ENCODE measurements around the gene TSHZ2.

The TSHZ2 gene

GRCh38 chr20:53136473-53136872 is 164.3 kb downstream of the TSHZ2 start:
- no peak for DNase-seq

GRCh38 chr20:53138454-53139262 is 166.5 kb downstream of the TSHZ2 start:
- no peak for DNase-seq

GRCh38 chr20:53141201-53142050 is 169.3 kb downstream of the TSHZ2 start:
- no peak for DNase-seq

- DNase-seq, result no peak
Observed at GRCh38 chr20:53142225-53143127, 170.3 kb downstream of the TSHZ2 start.

- DNase-seq, result peak; percentile 3
Observed at GRCh38 chr20:53146201-53146891, 174.2 kb downstream of the TSHZ2 start.

GRCh38 chr20:53148771-53149147 is 176.6 kb downstream of the TSHZ2 start:
- DNase-seq, result no peak

- DNase-seq, result no peak
Observed at GRCh38 chr20:53149148-53149889, 177.2 kb downstream of the TSHZ2 start.

GRCh38 chr20:53149890-53150205 is 177.7 kb downstream of the TSHZ2 start:
- no peak for DNase-seq

GRCh38 chr20:53150532-53150931 is 178.4 kb downstream of the TSHZ2 start:
- DNase-seq, result no peak

- no peak for DNase-seq
Observed at GRCh38 chr20:53152228-53152627, 180.1 kb downstream of the TSHZ2 start.

- DNase-seq, result no peak
Observed at GRCh38 chr20:53154540-53154939, 182.4 kb downstream of the TSHZ2 start.

- peak; percentile 12 for DNase-seq
Observed at GRCh38 chr20:53157443-53158408, 185.6 kb downstream of the TSHZ2 start.

GRCh38 chr20:53159160-53159559 is 187.0 kb downstream of the TSHZ2 start:
- DNase-seq, result no peak

- no peak for DNase-seq
Observed at GRCh38 chr20:53161073-53161472, 188.9 kb downstream of the TSHZ2 start.

- no peak for DNase-seq
Observed at GRCh38 chr20:53161473-53161872, 189.3 kb downstream of the TSHZ2 start.

GRCh38 chr20:53162251-53162835 is 190.2 kb downstream of the TSHZ2 start:
- DNase-seq, result no peak

- no peak for DNase-seq
Observed at GRCh38 chr20:53163486-53163885, 191.3 kb downstream of the TSHZ2 start.

GRCh38 chr20:53164072-53164471 is 191.9 kb downstream of the TSHZ2 start:
- DNase-seq, result no peak

- DNase-seq, result no peak
Observed at GRCh38 chr20:53165452-53165851, 193.3 kb downstream of the TSHZ2 start.

- DNase-seq, result no peak
Observed at GRCh38 chr20:53168491-53168890, 196.3 kb downstream of the TSHZ2 start.
